Astrocyte (in vitro differentiated cells and primary cell): ENCODE data around the gene OR2A25.

Source experiments
- CTCF ChIP-seq: IDR thresholded peaks from 2 replicates; pipeline ENCODE4 v1.5.1; 2011; ENCODE audit warnings: low read depth, mild to moderate bottlenecking, inconsistent platforms, low read length, moderate library complexity; ENCODE audit not compliant: insufficient read depth
- EZH2 ChIP-seq: IDR thresholded peaks from 2 replicates; pipeline ENCODE4 v1.6.1; 2012; ENCODE audit warnings: mild to moderate bottlenecking, low read length, inconsistent platforms; ENCODE audit not compliant: insufficient read depth

GRCh38 chr7:144087230-144087629 lies 17.6 kb downstream of the OR2A25 start:
- no peak for TF ChIP-seq CTCF
- no peak for TF ChIP-seq EZH2
